Fibroblast of skin of left quadriceps (primary cell): Measurements from ENCODE around the gene SENP8.
"Not testable (repeated sequence)": the region's sequence is repeated elsewhere in the genome, so short reads cannot be mapped to it uniquely, and the experiment has no call there.

ENCODE experiments used
- DNase-seq, 2 experiments: peaks; one replicate each; pipeline ENCODE4 v3.0.0-alpha.2; 2013; ENCODE audit warnings: low read depth in 2 of 2

SENP8 gene

GRCh38 chr15:72155635-72156616 lies 37.7 kb downstream of the SENP8 start:
- peak; percentile 54 to 55 for DNase-seq

- no peak for DNase-seq
Measured at GRCh38 chr15:72156928-72157327, 38.7 kb downstream of the SENP8 start.

- DNase-seq: no peak
Measured at GRCh38 chr15:72160696-72161245, 42.6 kb downstream of the SENP8 start.

DNA sequence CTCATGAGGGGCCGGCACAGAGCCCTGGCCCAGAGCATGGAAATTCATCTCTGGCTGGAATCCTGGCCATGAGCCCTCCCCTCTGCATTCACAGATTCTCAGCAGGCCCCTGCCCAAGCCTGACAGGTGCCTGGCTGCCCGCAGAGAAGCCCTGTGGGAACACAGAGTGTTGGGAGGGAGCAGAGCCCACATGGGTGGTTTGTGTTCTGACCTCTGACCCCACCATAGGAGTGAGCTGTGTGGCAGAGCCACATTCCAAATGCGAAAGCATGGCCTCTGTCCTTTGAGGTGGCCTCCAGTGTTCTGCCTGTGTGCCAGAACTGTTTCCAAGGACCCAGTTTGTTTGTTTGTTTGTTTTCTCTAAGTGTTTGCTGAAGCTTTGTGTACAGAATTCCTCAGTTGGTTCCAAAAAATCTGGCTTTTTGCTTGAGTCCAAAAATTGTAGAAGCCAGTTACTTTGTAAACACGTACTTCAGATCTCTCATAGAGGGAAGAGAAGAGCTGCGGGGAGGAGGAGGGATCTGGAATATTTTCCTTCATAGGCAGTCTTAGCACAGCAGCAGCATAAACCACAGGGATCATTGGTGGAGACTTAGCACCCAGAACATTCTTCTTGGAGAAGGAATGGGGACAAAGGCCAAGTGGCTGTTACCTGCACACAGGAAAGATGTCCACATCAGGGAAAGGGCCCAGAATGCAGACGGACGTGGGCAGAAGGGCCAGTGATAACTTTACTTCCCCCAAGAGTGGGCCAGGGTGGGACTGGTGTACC lies 43.3 kb downstream of the SENP8 start:
- no peak for DNase-seq

- DNase-seq: no peak
Measured at GRCh38 chr15:72162569-72162968, 44.4 kb downstream of the SENP8 start.

- no peak for DNase-seq
Measured at GRCh38 chr15:72163719-72164118, 45.5 kb downstream of the SENP8 start.

- DNase-seq: no peak
Measured at GRCh38 chr15:72166716-72167417, 48.7 kb downstream of the SENP8 start.

GRCh38 chr15:72167445-72167844 lies 49.2 kb downstream of the SENP8 start:
- DNase-seq: no peak

DNA sequence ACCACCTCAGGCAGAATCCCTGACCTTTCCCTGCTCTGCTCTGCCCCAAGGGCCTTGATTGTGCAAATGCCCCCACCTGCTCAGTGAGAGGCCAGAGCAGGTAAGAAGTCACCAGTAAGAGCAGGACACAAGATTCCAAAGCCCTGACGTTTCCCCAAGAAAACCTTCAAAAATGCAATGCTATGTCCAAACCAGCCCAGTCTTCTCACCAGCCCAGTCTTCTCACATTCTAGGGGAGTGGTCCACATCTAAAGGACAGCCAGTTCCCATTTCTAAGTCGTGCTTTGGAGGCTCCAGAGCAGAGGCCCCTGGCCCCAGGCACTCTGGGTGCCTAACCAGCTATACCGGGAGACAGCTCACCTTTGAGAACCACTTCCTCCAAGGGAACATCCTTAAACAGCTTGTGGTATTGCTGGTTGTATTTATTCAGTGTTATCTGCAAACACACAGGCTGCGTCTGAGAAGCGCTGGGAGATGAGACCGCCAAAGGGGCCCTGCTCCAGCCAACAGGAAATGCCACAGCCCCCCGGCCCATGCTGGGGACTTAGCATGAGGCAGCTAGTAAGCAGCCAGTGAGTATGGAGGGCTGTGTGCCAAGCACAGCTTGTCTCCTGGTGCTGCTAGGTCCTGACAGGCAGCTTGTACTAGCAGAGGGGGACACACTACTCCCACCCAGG lies 50.1 kb downstream of the SENP8 start:
- peak in 1 of 2 experiments; percentile 10 for DNase-seq

GRCh38 chr15:72168808-72169190 lies 50.6 kb downstream of the SENP8 start:
- DNase-seq: no peak

DNA sequence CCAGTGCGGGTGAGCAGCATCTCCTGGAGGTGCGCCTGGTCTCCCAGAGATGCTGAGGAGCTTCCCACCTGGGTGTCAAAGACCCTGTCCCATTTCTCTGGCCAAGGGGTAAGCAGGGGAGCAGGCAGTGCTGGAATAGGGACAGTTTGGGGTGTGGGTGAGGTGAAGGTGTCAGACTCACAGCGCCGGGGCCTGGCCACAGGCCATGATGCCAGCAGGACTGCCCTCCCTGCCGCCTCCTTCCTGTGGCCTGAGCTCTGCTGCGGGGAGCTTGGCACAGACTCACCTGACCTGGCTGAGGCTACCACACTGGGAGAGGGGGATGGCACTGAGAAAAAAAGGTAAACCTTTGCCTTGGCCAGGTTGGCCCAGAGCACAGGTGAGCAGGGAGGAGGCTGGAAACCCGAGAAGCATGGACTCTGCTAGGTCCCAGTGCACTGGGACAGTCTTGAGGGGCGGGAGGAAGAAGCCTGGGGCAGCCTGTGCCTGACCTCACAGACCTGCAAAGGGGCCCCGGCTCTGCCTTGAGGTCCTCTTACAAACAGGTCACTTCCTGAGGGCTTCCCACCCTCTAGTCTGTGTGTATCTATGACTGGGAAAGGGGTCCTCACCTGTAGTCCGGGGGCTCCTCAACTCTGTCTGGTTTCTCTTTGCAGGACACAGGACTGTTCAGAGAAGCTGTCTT lies 51.2 kb downstream of the SENP8 start:
- no peak for DNase-seq

DNA sequence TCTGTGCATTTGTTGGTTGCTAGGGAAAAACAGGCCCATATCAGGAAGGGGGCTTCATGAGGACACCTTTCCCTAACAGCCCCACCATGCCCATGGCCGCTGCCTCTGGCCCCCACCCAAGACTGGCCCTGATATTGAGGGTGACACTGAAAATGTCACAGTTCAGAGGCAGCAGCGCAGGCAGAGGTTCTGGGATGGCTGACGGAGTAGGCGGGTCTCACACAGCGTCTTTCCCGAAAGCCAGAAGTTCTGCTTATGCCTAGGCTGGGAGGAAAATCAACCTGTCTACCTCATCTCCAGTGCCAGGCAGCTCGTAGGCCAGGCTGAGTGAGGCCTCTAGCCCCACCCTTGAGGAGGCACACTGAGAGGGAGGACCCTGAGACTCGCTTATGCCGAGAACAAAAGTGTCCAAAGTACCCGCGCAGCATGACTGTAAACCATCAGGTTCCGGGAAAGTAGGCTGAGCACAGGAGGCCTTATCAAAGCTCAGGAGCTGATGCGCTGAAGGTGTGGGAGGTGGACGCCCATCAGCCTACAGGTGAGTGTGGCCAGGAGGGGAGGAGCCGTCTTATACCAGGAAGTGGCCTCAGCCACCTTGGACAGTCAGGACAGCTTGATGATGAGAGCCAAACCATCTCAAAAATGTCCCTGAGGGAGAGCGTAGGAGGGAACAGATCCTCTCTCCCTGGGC lies 51.9 kb downstream of the SENP8 start:
- no peak for DNase-seq

GRCh38 chr15:72170691-72171090 lies 52.5 kb downstream of the SENP8 start:
- DNase-seq: no peak

- not testable (repeated sequence) for DNase-seq
Measured at GRCh38 chr15:72171978-72172377, 53.8 kb downstream of the SENP8 start.

- DNase-seq: no peak
Measured at GRCh38 chr15:72172796-72173195, 54.6 kb downstream of the SENP8 start.

GRCh38 chr15:72173401-72173800 lies 55.2 kb downstream of the SENP8 start:
- no peak for DNase-seq

DNA sequence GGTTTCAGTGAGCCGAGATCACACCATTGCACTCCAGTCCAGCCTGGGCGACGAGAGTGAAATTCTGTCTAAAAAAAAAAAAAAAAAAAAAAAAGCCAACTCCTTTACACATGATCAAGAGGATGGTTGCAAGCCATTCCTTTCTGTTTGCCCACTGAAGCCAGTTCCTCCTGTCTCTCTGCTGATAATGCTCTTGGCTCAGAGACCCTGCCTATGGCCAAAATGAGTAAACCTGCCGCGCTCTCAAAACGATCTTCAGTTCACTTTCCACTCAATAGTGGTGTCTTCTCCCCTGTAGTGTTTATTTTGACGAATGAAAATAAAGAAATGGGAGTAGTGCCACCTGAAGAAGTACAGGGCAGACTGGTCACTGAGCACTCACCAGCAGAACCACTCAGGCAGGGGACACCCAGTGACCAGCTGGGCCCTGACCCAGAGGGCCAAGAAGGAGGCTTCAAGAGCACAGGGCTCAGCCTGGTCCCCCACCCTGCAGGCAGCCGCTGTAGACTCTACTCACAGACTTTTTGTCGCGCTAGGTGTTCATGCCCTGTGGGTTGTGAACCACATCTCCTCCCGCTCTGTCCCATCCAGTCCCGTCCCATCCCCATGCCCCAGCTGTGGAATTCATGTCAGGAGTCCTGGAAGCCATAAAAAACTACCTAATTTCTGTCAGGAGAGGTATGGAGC lies 55.8 kb downstream of the SENP8 start:
- no peak for DNase-seq

DNA sequence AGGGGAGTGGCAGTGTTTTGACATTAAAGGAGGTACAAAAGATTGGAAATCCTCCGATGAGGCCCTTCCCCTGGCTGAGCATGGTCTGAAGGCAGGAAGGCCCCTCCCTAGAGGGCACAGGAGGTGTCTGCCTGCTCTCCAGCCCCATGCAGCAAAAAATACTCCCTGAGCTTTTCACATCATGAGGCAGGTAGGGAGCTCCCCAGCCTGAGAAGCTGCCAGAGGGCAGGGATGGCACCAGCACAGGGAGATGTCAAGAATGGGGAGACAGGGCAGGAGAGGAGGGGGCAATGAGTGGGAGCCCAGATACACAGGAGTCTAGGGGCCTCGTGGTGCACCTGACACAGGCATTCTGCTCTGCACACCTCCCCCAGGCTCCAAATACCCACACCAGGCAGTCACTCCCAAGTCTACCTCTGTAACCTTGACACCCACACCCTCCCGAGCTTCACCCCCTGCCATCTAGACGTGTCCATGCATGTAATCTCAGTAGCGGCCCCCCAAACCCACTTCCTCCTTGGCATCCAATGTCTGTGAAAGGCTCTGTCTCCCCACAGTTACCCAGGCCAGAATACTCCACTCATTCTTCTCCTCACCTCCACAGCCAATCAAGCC lies 56.5 kb downstream of the SENP8 start:
- no peak for DNase-seq
